Left ventricle myocardium inferior (tissue), 1 donor: ENCODE results near the gene RUNX1. TPM values are rescaled to one million over a fixed set of nuclear protein-coding genes. Genes with fewer than 3 reads are reported as not detected.
A peak's percentile ranks its signal among the peaks of the same experiment; 100 is the strongest.

ENCODE experiments used
- DNase-seq: peaks from one replicate; pipeline ENCODE4 v3.0.0-alpha.2; 2020
- H3K27ac ChIP-seq: fragments of 200-600 bp; replicated peaks from 2 replicates; pipeline ENCODE4 v1.8.0; 2021
- H3K27me3 ChIP-seq: fragments of 200-600 bp; 2 replicates; pipeline ENCODE4 v1.8.0; 2021; ENCODE audit warnings: low read depth
- H3K36me3 ChIP-seq: fragments of 200-600 bp; 2 replicates; pipeline ENCODE4 v1.8.0; 2021
- H3K4me1 ChIP-seq: fragments of 200-600 bp; 2 replicates; pipeline ENCODE4 v1.8.0; 2021
- H3K4me3 ChIP-seq: fragments of 200-600 bp; 2 replicates; pipeline ENCODE4 v1.8.0; 2021; ENCODE audit warnings: mild to moderate bottlenecking, moderate library complexity
- H3K9me3 ChIP-seq: fragments of 200-600 bp; replicated peaks from 2 replicates; pipeline ENCODE4 v1.8.0; 2021
- intact Hi-C: fragments of 100-400 bp; cut with micrococcal nuclease; formaldehyde crosslinking; loops from one replicate; pipeline ENCODE4 v1.11.0; 2022
- total RNA-seq: library from RNA; stranded (reverse); fragmentation: NEBNext Ultra II Directional; extraction: Animal tissue kit (Norgen Biotek cat#: 25700); gene quantifications from one replicate; pipeline ENCODE4 v1.2.1, GENCODE V29; 2021
- TF ChIP-seq, protein P1 (sequence below): fragments of 200-600 bp; IDR thresholded peaks from 2 replicates; pipeline ENCODE4 v1.8.0; 2021; ENCODE audit warnings: antibody characterized with exemption, mild to moderate bottlenecking, borderline replicate concordance
- donor health status: DM: no; HTN: yes; CAD: no; lungs with severe emphysema.

RUNX1 gene
- total RNA-seq, 1 donor from 2014 or later, result 1.5 TPM

DNA sequence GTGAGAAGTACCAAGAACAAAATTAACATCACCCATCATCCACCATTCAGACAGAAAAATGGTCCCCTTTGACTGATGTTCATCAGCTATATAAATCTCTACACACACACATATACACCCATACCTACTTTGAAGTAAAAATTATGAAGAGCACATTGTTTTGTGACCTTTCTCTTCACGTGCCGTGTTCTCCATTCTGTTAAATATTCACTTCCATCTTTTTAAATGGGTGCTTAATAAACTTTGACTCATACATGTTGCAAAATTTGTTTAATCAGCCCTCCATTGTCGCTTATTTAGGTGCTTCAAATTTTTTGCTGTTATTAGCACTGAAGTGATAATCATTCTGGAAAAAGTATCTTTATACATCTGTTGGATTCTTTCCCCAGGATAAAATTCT is 300.2 kb downstream of the RUNX1 start:
- no peak overlapping the region for H3K4me3 ChIP-seq
- DNase-seq, result no peak
- intact Hi-C loops, result no loop called here
- no peaks in the 10 kb centered on the region for H3K36me3 ChIP-seq
- no peaks in the 10 kb centered on the region for H3K9me3 ChIP-seq
- TF ChIP-seq, protein P1, sequence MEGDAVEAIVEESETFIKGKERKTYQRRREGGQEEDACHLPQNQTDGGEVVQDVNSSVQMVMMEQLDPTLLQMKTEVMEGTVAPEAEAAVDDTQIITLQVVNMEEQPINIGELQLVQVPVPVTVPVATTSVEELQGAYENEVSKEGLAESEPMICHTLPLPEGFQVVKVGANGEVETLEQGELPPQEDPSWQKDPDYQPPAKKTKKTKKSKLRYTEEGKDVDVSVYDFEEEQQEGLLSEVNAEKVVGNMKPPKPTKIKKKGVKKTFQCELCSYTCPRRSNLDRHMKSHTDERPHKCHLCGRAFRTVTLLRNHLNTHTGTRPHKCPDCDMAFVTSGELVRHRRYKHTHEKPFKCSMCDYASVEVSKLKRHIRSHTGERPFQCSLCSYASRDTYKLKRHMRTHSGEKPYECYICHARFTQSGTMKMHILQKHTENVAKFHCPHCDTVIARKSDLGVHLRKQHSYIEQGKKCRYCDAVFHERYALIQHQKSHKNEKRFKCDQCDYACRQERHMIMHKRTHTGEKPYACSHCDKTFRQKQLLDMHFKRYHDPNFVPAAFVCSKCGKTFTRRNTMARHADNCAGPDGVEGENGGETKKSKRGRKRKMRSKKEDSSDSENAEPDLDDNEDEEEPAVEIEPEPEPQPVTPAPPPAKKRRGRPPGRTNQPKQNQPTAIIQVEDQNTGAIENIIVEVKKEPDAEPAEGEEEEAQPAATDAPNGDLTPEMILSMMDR, result no peak
- H3K4me1 ChIP-seq, result peaks cover 8% of the 10 kb centered on the region
- no peak overlapping the region for H3K27ac ChIP-seq
- H3K27me3 ChIP-seq, result peaks cover 41% of the 10 kb centered on the region

DNA sequence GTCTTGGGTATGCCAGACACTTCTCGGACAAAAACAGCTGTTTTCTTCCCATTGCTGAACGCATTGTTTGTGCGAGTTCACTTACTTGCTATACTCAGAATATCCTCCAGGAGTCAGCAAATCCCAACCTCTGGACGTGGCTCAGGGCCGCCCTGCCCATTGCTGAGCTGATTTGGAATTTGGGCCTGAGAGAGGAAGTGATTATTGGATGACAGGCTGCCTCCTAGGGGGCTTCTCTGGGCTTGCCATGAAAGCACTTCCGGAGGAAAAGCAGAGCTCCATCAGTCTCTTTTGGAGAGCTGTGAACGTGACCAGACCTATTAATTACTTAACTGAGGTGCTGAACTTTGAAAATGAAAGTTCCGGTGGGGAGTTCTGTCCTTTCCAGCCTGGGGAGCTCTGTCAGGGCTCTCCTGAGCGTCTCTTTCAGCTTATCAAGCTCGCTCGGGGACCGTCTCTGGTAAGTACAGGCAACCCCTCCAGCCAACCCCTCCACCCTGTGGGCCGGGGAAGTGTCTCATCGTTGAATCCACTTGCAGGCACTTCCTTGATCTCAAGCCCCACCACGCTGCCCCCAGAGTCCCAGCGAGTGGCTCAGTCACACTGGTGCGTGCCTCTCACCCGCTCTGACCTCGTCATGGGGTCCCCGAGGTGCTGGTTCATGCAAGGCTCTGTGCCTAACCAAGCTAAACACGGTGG is 303.4 kb downstream of the RUNX1 start:
- Histone ChIP-seq H3K9me3 (no peaks in the 10 kb centered on the region), H3K27me3 (peaks cover 43% of the 10 kb centered on the region), H3K27ac (peak overlapping the region; percentile 33), H3K36me3 (no peaks in the 10 kb centered on the region), H3K4me3 (peak overlapping the region; percentile 39), H3K4me1 (peaks cover 8% of the 10 kb centered on the region)
- intact Hi-C loops, result no loop called here
- TF ChIP-seq, protein P1, result peak; percentile 87
- DNase-seq, result peak; percentile 57

DNA sequence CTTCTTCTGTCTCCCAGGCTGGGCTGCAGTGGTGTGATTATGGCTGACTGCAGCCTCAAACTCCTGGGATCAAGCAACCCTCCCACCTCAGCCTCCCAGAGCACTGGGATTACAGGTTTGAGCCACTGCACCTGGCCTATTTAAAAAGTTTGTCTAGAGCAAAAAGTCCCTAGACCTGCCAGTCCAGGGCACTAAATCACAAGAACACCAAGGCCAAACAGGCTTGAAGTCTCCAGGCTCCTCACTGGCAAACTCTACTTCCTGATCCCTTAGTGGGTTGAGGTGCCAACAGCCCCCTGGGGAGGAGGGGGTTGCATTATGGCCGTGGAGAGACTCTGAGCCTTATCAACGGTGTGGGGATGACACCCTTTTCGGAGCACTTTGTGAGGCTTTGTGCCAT is 304.3 kb downstream of the RUNX1 start:
- Histone ChIP-seq H3K27ac (no peak overlapping the region), H3K4me3 (no peak overlapping the region), H3K4me1 (peaks cover 8% of the 10 kb centered on the region), H3K27me3 (peaks cover 43% of the 10 kb centered on the region), H3K36me3 (no peaks in the 10 kb centered on the region), H3K9me3 (no peaks in the 10 kb centered on the region)
- DNase-seq, result no peak
- TF ChIP-seq, protein P1, result no peak
- intact Hi-C loops, result no loop called here

DNA sequence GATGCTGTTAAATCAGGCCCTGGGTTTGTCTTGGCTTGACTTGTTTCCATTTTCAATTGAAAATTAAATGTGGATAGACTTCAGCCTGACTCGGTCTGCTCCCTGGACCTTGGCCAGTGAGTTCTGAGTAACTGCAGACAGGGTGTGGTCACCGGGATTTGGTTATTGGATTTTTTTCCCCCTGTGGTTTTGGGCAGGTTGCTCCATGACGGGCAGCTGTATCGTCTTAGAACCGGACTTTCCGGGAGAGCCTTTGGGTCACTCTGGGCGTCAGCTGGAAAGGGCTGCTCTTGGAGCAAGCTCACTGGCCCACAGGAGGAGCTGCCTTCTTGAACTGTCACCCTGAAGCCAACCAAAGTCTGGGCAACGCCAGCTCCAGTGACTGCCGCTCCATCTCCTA is 305.3 kb downstream of the RUNX1 start:
- peaks cover 8% of the 10 kb centered on the region for H3K4me1 ChIP-seq
- no peak overlapping the region for H3K4me3 ChIP-seq
- intact Hi-C loops, result no loop called here
- H3K27me3 ChIP-seq, result peaks cover 51% of the 10 kb centered on the region
- no peaks in the 10 kb centered on the region for H3K9me3 ChIP-seq
- no peak overlapping the region for H3K27ac ChIP-seq
- no peaks in the 10 kb centered on the region for H3K36me3 ChIP-seq
- TF ChIP-seq, protein P1, result no peak
- no peak for DNase-seq

DNA sequence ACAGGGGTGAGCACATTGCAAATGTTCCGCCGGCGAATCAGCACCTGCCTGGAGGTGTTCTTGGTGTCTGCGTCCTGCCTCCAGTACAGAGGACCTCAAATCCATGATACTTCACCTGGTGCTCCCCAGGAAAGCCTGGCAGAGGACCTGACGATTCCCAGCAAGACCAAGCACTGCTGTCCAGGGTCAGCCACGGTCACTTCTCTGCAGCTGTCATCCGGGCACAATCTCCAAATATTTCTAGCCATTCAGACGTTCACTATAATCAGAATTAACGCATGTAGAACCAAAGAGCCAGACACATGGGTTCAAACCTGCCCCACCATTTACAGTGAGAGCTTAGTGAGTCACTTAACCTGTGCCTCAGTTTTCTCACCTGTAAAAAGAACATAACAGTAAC is 305.8 kb downstream of the RUNX1 start:
- DNase-seq, result no peak
- no peaks in the 10 kb centered on the region for H3K9me3 ChIP-seq
- TF ChIP-seq, protein P1, result no peak
- peaks cover 8% of the 10 kb centered on the region for H3K4me1 ChIP-seq
- intact Hi-C loops, result no loop called here
- H3K27ac ChIP-seq, result no peak overlapping the region
- H3K27me3 ChIP-seq, result peaks cover 57% of the 10 kb centered on the region
- H3K4me3 ChIP-seq, result no peak overlapping the region
- no peaks in the 10 kb centered on the region for H3K36me3 ChIP-seq
